Smooth muscle cell of bladder (primary cell): Measurements from ENCODE around the gene IFNA7. TPM values are rescaled to one million over a fixed set of nuclear protein-coding genes. Genes with fewer than 3 reads are reported as not detected.

ENCODE experiments used
- total RNA-seq: library from RNA; depleted of rRNA; stranded (reverse); fragments of >200 nt; gene quantifications from 2 replicates; pipeline ENCODE4 v1.2.3, GENCODE V29; 2014

The IFNA7 gene
- total RNA-seq = not detected in 2 replicates

GRCh38 chr9:21202105-21202504 lies at the start of gene IFNA7:
Gene IFNA7, minus strand, starts transcription at chr9:21202205. Its CDS starts 40 bp downstream, at chr9:21202165.

GRCh38 chr9:21239911-21240310 lies 37.9 kb upstream of the IFNA7 start, which contains the start of gene IFNA14:
Gene IFNA14, minus strand, starts transcription at chr9:21240005. Its CDS starts 70 bp downstream, at chr9:21239935.

GRCh38 chr9:21228122-21228521 lies 26.1 kb upstream of the IFNA7 start, which contains the start of gene IFNA17:
Gene IFNA17, minus strand, starts transcription at chr9:21228222. Its CDS starts 49 bp downstream, at chr9:21228173.

GRCh38 chr9:21217211-21217610 lies 15.2 kb upstream of the IFNA7 start, which contains the start of gene IFNA16:
Gene IFNA16, minus strand, starts transcription at chr9:21217311. Its CDS starts 6 bp downstream, at chr9:21217305.

GRCh38 chr9:21207043-21207442 lies 5.0 kb upstream of the IFNA7 start, which contains the start of gene IFNA10:
Gene IFNA10, minus strand, starts transcription at chr9:21207143. Its CDS starts 46 bp downstream, at chr9:21207097.

GRCh38 chr9:21187487-21187886 lies 14.5 kb downstream of the IFNA7 start, which contains the start of gene IFNA4:
Gene IFNA4, minus strand, starts transcription at chr9:21187587. Its CDS starts 56 bp downstream, at chr9:21187531.

GRCh38 chr9:21166560-21166959 lies 35.4 kb downstream of the IFNA7 start, which contains the start of gene IFNA21:
Gene IFNA21, minus strand, starts transcription at chr9:21166660. Its CDS starts 48 bp downstream, at chr9:21166612.

Other genes with a start within 250 kb of the IFNA7 start
- 6.9 and 7.0 TPM in 2 replicates for gene HACD4, start 170.6 kb downstream of the IFNA7 start, total RNA-seq
- gene IFNB1, start 124.3 kb downstream of the IFNA7 start, total RNA-seq = not detected in 2 replicates
- gene IFNW1, start 60.4 kb downstream of the IFNA7 start, total RNA-seq = not detected in 2 replicates
- not detected in 2 replicates for gene IFNA21, start 35.5 kb downstream of the IFNA7 start, total RNA-seq
- not detected in 2 replicates for gene IFNA4, start 14.6 kb downstream of the IFNA7 start, total RNA-seq
- not detected in 2 replicates for gene IFNA10, start 4.9 kb upstream of the IFNA7 start, total RNA-seq
- not detected in 2 replicates for gene IFNA16, start 15.1 kb upstream of the IFNA7 start, total RNA-seq
- not detected in 2 replicates for gene IFNA17, start 26.0 kb upstream of the IFNA7 start, total RNA-seq
- not detected in 2 replicates for gene IFNA14, start 37.8 kb upstream of the IFNA7 start, total RNA-seq
- gene IFNA5, start 103.1 kb upstream of the IFNA7 start, total RNA-seq = not detected in 2 replicates
- gene KLHL9, start 133.2 kb upstream of the IFNA7 start, total RNA-seq = 29.2 and 37.3 TPM in 2 replicates
- not detected in 2 replicates for gene IFNA6, start 148.7 kb upstream of the IFNA7 start, total RNA-seq
- not detected in 2 replicates for gene IFNA13, start 165.9 kb upstream of the IFNA7 start, total RNA-seq
- not detected in 2 replicates for gene IFNA2, start 183.2 kb upstream of the IFNA7 start, total RNA-seq
- gene IFNA8, start 206.9 kb upstream of the IFNA7 start, total RNA-seq = not detected in 2 replicates
- gene IFNA1, start 238.2 kb upstream of the IFNA7 start, total RNA-seq = not detected in 2 replicates